ENCODE measurements around the gene FGFR4. TPM values are rescaled to one million over a fixed set of nuclear protein-coding genes. Genes with fewer than 3 reads are reported as not detected.

FGFR4 gene
- total and polyA plus RNA-seq, 2 of the 8 experiments (the other 6 are each of a cell fraction or from before 2014, with no cell fraction given), result 61.4 to 88.4 TPM

GRCh38 chr5:177043114-177043513 lies 43.6 kb upstream of the FGFR4 start (continued):
- TF ChIP-seq CHD7 (IDR thresholded peaks at IDR 0.05; ENCODE audit: insufficient replicate concordance, low read length), result no peak
- no peak for TF ChIP-seq RFX5 (IDR thresholded peaks at IDR 0.05; ENCODE audit: borderline replicate concordance, low read depth, low read length)
- no peak for TF ChIP-seq KDM4A (IDR thresholded peaks at IDR 0.05; ENCODE audit: low read depth, low read length, severe bottlenecking)
- TF ChIP-seq GABPA (IDR thresholded peaks at IDR 0.05; ENCODE audit: borderline replicate concordance, insufficient read depth, low read length), result no peak
- no peak for TF ChIP-seq E2F6 (IDR thresholded peaks at IDR 0.05)
- no peak for TF ChIP-seq TEAD4 (IDR thresholded peaks at IDR 0.05; ENCODE audit: low read depth, low read length)
- no peak for TF ChIP-seq RAD21 (IDR thresholded peaks at IDR 0.05 in 1 of 2, conservative IDR thresholded peaks at IDR 0.05 in 1 of 2; ENCODE audit: low read depth in 2 of 2, low read length in 2 of 2)
- no peak for TF ChIP-seq JUN (IDR thresholded peaks at IDR 0.05; ENCODE audit: low read depth, low read length)
